Common myeloid progenitor, CD34-positive (primary cell): Measurements from ENCODE around the gene KCNN1.

Experiments
- CTCF ChIA-PET: fragments of 350-600 bp; sonication (Branson Sonifier 250); formaldehyde crosslinking; loops from one replicate; lab custom pipeline; 2021; ENCODE audit warnings: antibody characterized with exemption; lab: Charles Lee
- POLR2A ChIA-PET: fragments of 350-600 bp; sonication (Branson Sonifier 250); formaldehyde crosslinking; loops from one replicate; lab custom pipeline; 2021; ENCODE audit warnings: antibody characterized with exemption; lab: Charles Lee
- DNase-seq, 3 donors: peaks; one replicate each; pipeline versions ENCODE4 v3.0.0 to v3.0.0-alpha.2; 2013
- H3K27ac ChIP-seq, 2 experiments: 1 replicate in 1 of 2; 2 replicates in 1 of 2; pipeline ENCODE4 v1.7.0; 2013; ENCODE audit warnings: inconsistent platforms in 2 of 2, low read length in 2 of 2, mild to moderate bottlenecking in 2 of 2, low read depth in 1 of 2, moderate library complexity in 1 of 2; ENCODE audit not compliant: severe bottlenecking in 2 of 2, insufficient read depth in 1 of 2, poor library complexity in 1 of 2
- H3K27me3 ChIP-seq, 5 experiments: replicated peaks in 2 of 5; 1 replicate in 3 of 5; 2 replicates in 2 of 5; pipeline versions ENCODE4 v1.6.1 to v1.7.0; 2013; ENCODE audit warnings: low read length in 4 of 5, mild to moderate bottlenecking in 2 of 5, moderate library complexity in 2 of 5, inconsistent platforms in 1 of 5; ENCODE audit not compliant: insufficient read depth in 5 of 5, control insufficient read depth in 4 of 5
- H3K36me3 ChIP-seq, 4 experiments: 1 replicate in 2 of 4; 2 replicates in 2 of 4; pipeline versions ENCODE4 v1.6.1 to v1.7.0; 2013; ENCODE audit warnings: low read length in 3 of 4, control low read depth in 1 of 4, mild to moderate bottlenecking in 1 of 4; ENCODE audit not compliant: control insufficient read depth in 4 of 4, insufficient read depth in 4 of 4
- H3K4me1 ChIP-seq, 4 experiments: 1 replicate in 3 of 4; 2 replicates in 1 of 4; pipeline versions ENCODE4 v1.6.1 to v1.7.1; 2013; ENCODE audit warnings: low read length in 3 of 4, mild to moderate bottlenecking in 3 of 4, control low read depth in 1 of 4, inconsistent platforms in 1 of 4, moderate library complexity in 1 of 4; ENCODE audit not compliant: control insufficient read depth in 4 of 4, insufficient read depth in 4 of 4; ENCODE audit errors: control extremely low read depth in 1 of 4
- H3K4me3 ChIP-seq, 7 experiments: 1 replicate in 4 of 7; 2 replicates in 3 of 7; pipeline versions ENCODE4 v1.5.1 to v1.7.0; 2013; ENCODE audit warnings: mild to moderate bottlenecking in 7 of 7, low read length in 6 of 7, moderate library complexity in 6 of 7, inconsistent platforms in 2 of 7, low read depth in 2 of 7, control low read depth in 1 of 7; ENCODE audit not compliant: insufficient read depth in 4 of 7, control insufficient read depth in 1 of 7; ENCODE audit errors: extremely low read depth in 1 of 7
- H3K9me3 ChIP-seq, 5 experiments: 1 replicate in 4 of 5; 2 replicates in 1 of 5; pipeline versions ENCODE4 v1.6.1 to v1.7.1; 2013; ENCODE audit warnings: low read length in 4 of 5, mild to moderate bottlenecking in 2 of 5, inconsistent platforms in 1 of 5, low read depth in 1 of 5, moderate library complexity in 1 of 5; ENCODE audit not compliant: control insufficient read depth in 4 of 5, insufficient read depth in 2 of 5; ENCODE audit errors: control extremely low read depth in 1 of 5
- WGBS: methylation state at CpG from one replicate; pipeline ENCODE4 v1.1.5; 2013; ENCODE audit not compliant: insufficient coverage; 5-methylcytosine and 5-hydroxymethylcytosine counted together

Gene KCNN1

GRCh38 chr19:17946965-17947784 is 19.7 kb upstream of the KCNN1 start:
- Histone ChIP-seq H3K27me3 (peaks cover 0 to 36% (median 17%) of the 10 kb centered on the region in 5 experiments), H3K4me1 (peaks cover 3 to 48% (median 46%) of the 10 kb centered on the region in 4 experiments), H3K27ac (peak overlapping the region in 1 of 2 experiments; percentile 64), H3K4me3 (peak overlapping the region; percentile 23 to 79 (median 58)), H3K9me3 (no peaks in the 10 kb centered on the region), H3K36me3 (peaks cover 0 to 19% (median 7%) of the 10 kb centered on the region in 4 experiments)
- DNase-seq, result no peak
- CTCF ChIA-PET, result interaction anchor here (1.1 to 7.5 kb wide), 6 partner anchors 9 to 213 kb away, joined by 3 to 86 read pairs (median 8); partner anchors contain the start of genes CCDC124 and KCNN1
- POLR2A ChIA-PET, result interaction anchor here (0.6 to 2.4 kb wide), 2 partner anchors 49 to 54 kb away, joined by 3 to 9 read pairs; no protein-coding TSS in a partner anchor
- WGBS, result 19% methylated on average over 26 of the region's 29 CpGs

GRCh38 chr19:17947815-17948513 is 18.9 kb upstream of the KCNN1 start:
- POLR2A ChIA-PET, result interaction anchor here (0.6 to 2.4 kb wide), 2 partner anchors 48 to 53 kb away, joined by 3 to 9 read pairs; no protein-coding TSS in a partner anchor
- Histone ChIP-seq H3K9me3 (no peaks in the 10 kb centered on the region), H3K27me3 (peaks cover 0 to 44% (median 24%) of the 10 kb centered on the region in 5 experiments), H3K4me3 (peak overlapping the region in 5 of 7 experiments; percentile 41 to 79 (median 66)), H3K4me1 (peaks cover 3 to 55% (median 54%) of the 10 kb centered on the region in 4 experiments), H3K36me3 (peaks cover 0 to 15% (median 6%) of the 10 kb centered on the region in 4 experiments), H3K27ac (no peak overlapping the region)
- DNase-seq, result peak; percentile 92 to 96 (median 96)
- CTCF ChIA-PET, result interaction anchor here (0.6 to 7.5 kb wide), 5 partner anchors 10 to 466 kb away, joined by 3 to 86 read pairs (median 7); partner anchors contain the start of gene CCDC124
- WGBS, result under 1% methylated on average over 33 of the region's 92 CpGs

- Histone ChIP-seq H3K9me3 (no peaks in the 10 kb centered on the region), H3K27ac (no peak overlapping the region), H3K36me3 (peaks cover 0 to 14% (median 5%) of the 10 kb centered on the region in 4 experiments), H3K4me1 (peaks cover 3 to 61% (median 59%) of the 10 kb centered on the region in 4 experiments), H3K27me3 (peaks cover 0 to 50% (median 30%) of the 10 kb centered on the region in 5 experiments), H3K4me3 (peak overlapping the region in 4 of 7 experiments; percentile 36 to 66 (median 43))
- no peak for DNase-seq
- under 1% methylated on average over 8 of the region's 16 CpGs for WGBS
- POLR2A ChIA-PET, result interaction anchor here (0.6 to 2.4 kb wide), 2 partner anchors 53 to 97 kb away, joined by 3 to 9 read pairs; no protein-coding TSS in a partner anchor
- CTCF ChIA-PET, result interaction anchor here (0.6 to 7.5 kb wide), 3 partner anchors 15 to 466 kb away, joined by 3 to 86 read pairs (median 35); partner anchors contain the start of gene CCDC124
Measured at GRCh38 chr19:17948514-17948900, 18.4 kb upstream of the KCNN1 start.

- H3K27me3 ChIP-seq, result peaks cover 0 to 57% (median 35%) of the 10 kb centered on the region in 5 experiments
- ChIA-PET POLR2A (interaction anchor here (0.6 to 2.4 kb wide), 2 partner anchors 52 to 98 kb away, joined by 3 to 9 read pairs; no protein-coding TSS in a partner anchor), CTCF (interaction anchor here (0.6 to 7.5 kb wide), 6 partner anchors 9 to 342 kb away, joined by 3 to 86 read pairs (median 3); partner anchors contain the start of gene CCDC124)
- peaks cover 3 to 66% (median 63%) of the 10 kb centered on the region in 4 experiments for H3K4me1 ChIP-seq
- WGBS, result 19% methylated on average over 19 of the region's 49 CpGs
- peaks cover 0 to 6% (median 1%) of the 10 kb centered on the region in 4 experiments for H3K36me3 ChIP-seq
- H3K9me3 ChIP-seq, result no peaks in the 10 kb centered on the region
- H3K4me3 ChIP-seq, result peak overlapping the region in 4 of 7 experiments; percentile 30 to 66 (median 40)
- no peak overlapping the region for H3K27ac ChIP-seq
- DNase-seq, result peak in 1 of 3 donors; percentile 35
Measured at GRCh38 chr19:17948931-17949930, 17.7 kb upstream of the KCNN1 start.

- peaks cover 0 to 64% (median 37%) of the 10 kb centered on the region in 5 experiments for H3K27me3 ChIP-seq
- peak overlapping the region in 2 of 7 experiments; percentile 40 to 58 for H3K4me3 ChIP-seq
- no peak for DNase-seq
Measured at GRCh38 chr19:17949956-17950309, 17.0 kb upstream of the KCNN1 start.

More at GRCh38 chr19:17949956-17950309, 17.0 kb upstream of the KCNN1 start:
- Histone ChIP-seq H3K36me3 (peaks cover 0 to 1% (median 0%) of the 10 kb centered on the region in 4 experiments), H3K27ac (no peak overlapping the region), H3K9me3 (no peaks in the 10 kb centered on the region), H3K4me1 (peaks cover 3 to 66% (median 63%) of the 10 kb centered on the region in 4 experiments)
- POLR2A ChIA-PET, result interaction anchor here (0.6 to 0.9 kb wide), 2 partner anchors 8 to 332 kb away, joined by 3 read pairs; partner anchors contain the start of gene JUND
- 5% methylated on average over 6 of the region's 11 CpGs for WGBS
- CTCF ChIA-PET, result interaction anchor here (0.6 to 1.5 kb wide), 5 partner anchors 9 to 343 kb away, joined by 3 to 5 read pairs (median 3); partner anchors contain the start of gene CCDC124
